Upper lobe of right lung (tissue), 1 donor: ENCODE data around the gene ADIPOR2. TPM values are rescaled to one million over a fixed set of nuclear protein-coding genes. Genes with fewer than 3 reads are reported as not detected.
"Not testable (repeated sequence)": the region's sequence is repeated elsewhere in the genome, so short reads cannot be mapped to it uniquely, and the experiment has no call there.

Experiments used
- ATAC-seq: fragments of 200-7000 bp; cut with Tn5 transposase; one replicate; pipeline ENCODE4 v1.9.1; 2020; ENCODE audit warnings: mild to moderate bottlenecking, moderate library complexity
- DNase-seq: peaks from one replicate; pipeline ENCODE4 v3.0.0-alpha.2; 2020
- H3K27ac ChIP-seq: fragments of 200-600 bp; one replicate; pipeline ENCODE4 v1.8.0; 2022
- H3K27me3 ChIP-seq: fragments of 200-600 bp; one replicate; pipeline ENCODE4 v1.8.0; 2022; ENCODE audit warnings: mild to moderate bottlenecking
- H3K36me3 ChIP-seq: fragments of 200-600 bp; one replicate; pipeline ENCODE4 v1.8.0; 2022
- H3K4me1 ChIP-seq: fragments of 200-600 bp; one replicate; pipeline ENCODE4 v1.8.0; 2022
- H3K4me3 ChIP-seq: fragments of 200-600 bp; one replicate; pipeline ENCODE4 v1.8.0; 2022; ENCODE audit warnings: mild to moderate bottlenecking
- H3K9me3 ChIP-seq: fragments of 200-600 bp; one replicate; pipeline ENCODE4 v1.8.0; 2022
- CTCF ChIP-seq: fragments of 200-600 bp; IDR thresholded peaks from one replicate; pipeline ENCODE4 v1.8.0; 2022; ENCODE audit warnings: antibody characterized with exemption
- intact Hi-C: fragments of 100-400 bp; cut with DNase I; formaldehyde crosslinking; loops from one replicate; pipeline ENCODE4 v1.11.0; 2022
- total RNA-seq: library from RNA; stranded (reverse); fragmentation: NEBNext Ultra II Directional; extraction: Animal tissue kit (Norgen Biotek cat#: 25700); gene quantifications from one replicate; pipeline ENCODE4 v1.2.1, GENCODE V29; 2021
- donor health status: DM: no; HTN: yes; CAD: no; lungs with severe emphysema.

The ADIPOR2 gene
- total RNA-seq, 1 donor from 2014 or later = 96.0 TPM

DNA sequence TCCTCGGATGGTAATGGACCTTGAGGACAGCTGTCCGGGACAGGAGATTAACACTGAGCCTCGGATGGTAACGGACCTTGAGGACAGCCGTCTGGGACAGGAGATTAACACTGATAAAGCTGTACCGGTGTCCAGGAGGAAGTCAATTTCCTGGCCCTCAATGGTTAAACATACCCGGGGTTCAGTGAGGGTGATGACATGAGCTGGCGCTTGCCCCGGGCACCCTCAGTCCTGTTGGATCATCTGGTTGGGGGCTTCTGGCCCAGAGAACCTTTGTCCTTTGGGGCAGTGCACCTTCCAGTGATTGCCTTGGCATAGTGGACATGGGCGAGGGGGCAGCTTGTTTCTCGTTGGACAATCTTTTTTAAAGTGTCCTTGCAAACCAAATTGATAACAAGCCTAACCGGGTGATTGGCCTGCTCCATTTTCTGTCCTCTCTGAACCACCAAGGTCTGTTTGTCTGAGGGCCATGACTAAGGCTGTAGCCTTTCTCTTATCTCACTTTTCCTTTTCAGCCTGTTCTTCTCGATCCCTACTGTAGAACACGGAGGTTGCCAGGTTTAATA, 23.0 kb downstream of the ADIPOR2 start:
- H3K4me3 ChIP-seq, H3K36me3 ChIP-seq, DNase-seq, H3K9me3 ChIP-seq, H3K27ac ChIP-seq, ATAC-seq, intact Hi-C loops, H3K27me3 ChIP-seq: not testable (repeated sequence)
- peaks cover 40% of the 10 kb centered on the region for H3K4me1 ChIP-seq

DNA sequence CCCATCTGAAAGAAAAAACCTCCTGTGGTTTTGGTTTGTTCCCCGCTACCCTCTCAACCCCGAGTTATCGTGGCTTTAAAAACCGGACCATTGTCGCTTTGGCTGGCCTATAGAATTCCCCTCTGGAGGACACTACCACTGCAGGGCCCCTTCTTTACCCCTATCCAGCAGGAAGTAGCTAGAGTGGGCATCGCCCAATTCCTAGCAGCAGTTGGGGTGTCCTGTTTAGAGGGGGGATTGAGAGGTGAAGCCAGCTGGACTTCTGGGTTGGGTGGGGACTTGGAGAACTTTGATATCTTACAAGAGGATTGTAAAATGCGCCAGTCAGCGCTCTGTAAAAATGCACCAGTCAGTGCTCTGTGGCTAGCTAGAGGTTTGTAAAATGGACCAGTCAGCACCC, 24.6 kb downstream of the ADIPOR2 start:
- H3K9me3 ChIP-seq, ATAC-seq, intact Hi-C loops, H3K4me3 ChIP-seq, H3K36me3 ChIP-seq, DNase-seq, H3K27ac ChIP-seq, H3K27me3 ChIP-seq: not testable (repeated sequence)
- peaks cover 55% of the 10 kb centered on the region for H3K4me1 ChIP-seq

DNA sequence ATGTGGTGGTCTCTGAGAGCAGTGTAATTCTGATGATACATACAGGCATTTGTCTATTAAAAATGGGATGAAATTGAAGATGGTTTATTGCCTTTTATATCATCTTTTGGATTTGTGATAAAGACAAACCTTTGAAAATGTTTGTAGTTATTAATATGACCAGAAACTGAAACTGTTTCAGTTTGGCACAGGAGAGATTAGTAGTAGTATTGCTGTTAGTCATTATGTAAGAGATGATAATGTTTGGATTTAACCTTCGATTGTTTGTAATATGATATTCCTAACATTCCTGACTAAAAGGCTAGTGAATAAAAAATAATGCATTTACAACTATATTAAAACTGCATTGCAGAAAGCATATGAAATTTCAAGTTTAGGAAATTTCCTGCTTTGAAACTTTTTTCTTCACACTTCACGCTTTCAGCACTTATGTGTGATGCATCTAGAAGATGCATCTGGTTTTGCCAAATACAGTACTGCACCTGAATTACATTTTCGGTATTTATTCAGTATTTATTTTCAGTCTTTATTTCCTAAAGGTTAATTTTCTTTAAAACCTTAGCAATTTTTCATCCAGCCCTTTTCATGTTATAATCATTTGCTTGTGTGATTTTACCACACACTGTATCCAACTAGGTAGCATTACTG, 25.5 kb downstream of the ADIPOR2 start:
- intact Hi-C loops = no loop called here
- TF ChIP-seq CTCF = no peak
- Histone ChIP-seq H3K4me3 (no peak overlapping the region), H3K36me3 (no peaks in the 10 kb centered on the region), H3K9me3 (no peaks in the 10 kb centered on the region), H3K27ac (no peak overlapping the region), H3K4me1 (peaks cover 49% of the 10 kb centered on the region), H3K27me3 (no peaks in the 10 kb centered on the region)
- ATAC-seq = no peak
- no peak for DNase-seq

GRCh38 chr12:1716911-1717310, 26.0 kb downstream of the ADIPOR2 start:
- DNase-seq = no peak
- Histone ChIP-seq H3K4me1 (peaks cover 43% of the 10 kb centered on the region), H3K36me3 (no peaks in the 10 kb centered on the region), H3K9me3 (no peaks in the 10 kb centered on the region), H3K4me3 (no peak overlapping the region), H3K27me3 (no peaks in the 10 kb centered on the region), H3K27ac (no peak overlapping the region)
- ATAC-seq = no peak
- no peak for TF ChIP-seq CTCF
- intact Hi-C loops = no loop called here

GRCh38 chr12:1719139-1719538, 28.3 kb downstream of the ADIPOR2 start:
- H3K4me3 ChIP-seq = no peak overlapping the region
- no peaks in the 10 kb centered on the region for H3K9me3 ChIP-seq
- H3K27ac ChIP-seq = no peak overlapping the region
- H3K36me3 ChIP-seq = no peaks in the 10 kb centered on the region
- DNase-seq = no peak
- no peaks in the 10 kb centered on the region for H3K27me3 ChIP-seq
- H3K4me1 ChIP-seq = peaks cover 36% of the 10 kb centered on the region
- no peak for TF ChIP-seq CTCF
- intact Hi-C loops = no loop called here
- peak; percentile 45 for ATAC-seq

- Histone ChIP-seq H3K27ac (no peak overlapping the region), H3K36me3 (no peaks in the 10 kb centered on the region), H3K4me1 (peaks cover 36% of the 10 kb centered on the region), H3K27me3 (no peaks in the 10 kb centered on the region), H3K9me3 (no peaks in the 10 kb centered on the region), H3K4me3 (no peak overlapping the region)
- DNase-seq (no peak), ATAC-seq (no peak)
- no peak for TF ChIP-seq CTCF
- intact Hi-C loops = no loop called here
Measured at GRCh38 chr12:1720494-1720893, 29.6 kb downstream of the ADIPOR2 start.
